ENCODE results near the gene DLGAP4. TPM values are rescaled to one million over a fixed set of nuclear protein-coding genes. Genes with fewer than 3 reads are reported as not detected.

DLGAP4 gene
- total and polyA plus RNA-seq, 9 of the 15 experiments (the other 6 are each of a cell fraction or from before 2014, with no cell fraction given), result 0.31 to 34.1 (median 4.5) TPM

DNA sequence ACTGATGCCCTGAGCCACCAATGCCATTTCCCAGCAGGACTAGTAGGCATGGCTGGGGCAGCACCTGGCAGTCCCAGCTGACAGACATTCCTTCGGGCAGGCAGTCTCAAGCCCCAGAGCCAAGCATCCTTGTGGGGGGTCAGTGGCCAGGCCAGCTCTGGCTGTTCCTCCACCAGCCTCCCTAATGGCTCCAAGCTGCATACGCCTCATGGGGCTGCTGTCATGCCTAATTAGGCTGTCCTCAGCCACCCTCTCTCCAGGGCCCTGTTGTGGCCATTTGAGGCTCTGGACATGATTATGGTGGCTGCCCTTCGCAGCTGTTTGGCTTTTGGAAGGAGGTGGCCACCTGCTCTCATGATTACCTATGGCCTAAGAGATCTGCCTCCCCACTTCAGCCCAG lies 79.4 kb downstream of the DLGAP4 start:
- H3K9ac ChIP-seq (ENCODE audit: insufficient read depth in 1 of 2, low read depth in 2 of 2, low read length in 2 of 2), result no peak overlapping the region
- no peak overlapping the region for H3K27ac ChIP-seq (ENCODE audit: extremely low read depth, low read depth, low read length)
- in situ Hi-C loops (cut with MboI), result no loop called here
- ChIA-PET POLR2A (interaction anchor here (0.6 to 0.7 kb wide), 2 partner anchors 348 to 1910 kb away, joined by 3 read pairs; no protein-coding TSS in a partner anchor), CTCF (ENCODE audit: low intra/inter-chr PET ratio) (no interaction called here)
- H3K27me3 ChIP-seq (ENCODE audit: control insufficient read depth in 2 of 2, insufficient read depth in 2 of 2, low read length in 2 of 2), result peaks cover 0 to 16% of the 10 kb centered on the region in 2 experiments; a peak in 2 of 5 replicates
- no peak overlapping the region for H2AFZ ChIP-seq (ENCODE audit: low read depth, low read length)
- no peaks in the 10 kb centered on the region for H3K36me3 ChIP-seq (ENCODE audit: control insufficient read depth, insufficient read depth, low read length)
- TF ChIP-seq PHB2 (IDR thresholded peaks at IDR 0.05; ENCODE audit: low read depth) (no peak), HSF4 (CRISPR knock-in tag; IDR thresholded peaks at IDR 0.05; ENCODE audit: borderline replicate concordance) (no peak)
- TF ChIP-seq, protein P1, sequence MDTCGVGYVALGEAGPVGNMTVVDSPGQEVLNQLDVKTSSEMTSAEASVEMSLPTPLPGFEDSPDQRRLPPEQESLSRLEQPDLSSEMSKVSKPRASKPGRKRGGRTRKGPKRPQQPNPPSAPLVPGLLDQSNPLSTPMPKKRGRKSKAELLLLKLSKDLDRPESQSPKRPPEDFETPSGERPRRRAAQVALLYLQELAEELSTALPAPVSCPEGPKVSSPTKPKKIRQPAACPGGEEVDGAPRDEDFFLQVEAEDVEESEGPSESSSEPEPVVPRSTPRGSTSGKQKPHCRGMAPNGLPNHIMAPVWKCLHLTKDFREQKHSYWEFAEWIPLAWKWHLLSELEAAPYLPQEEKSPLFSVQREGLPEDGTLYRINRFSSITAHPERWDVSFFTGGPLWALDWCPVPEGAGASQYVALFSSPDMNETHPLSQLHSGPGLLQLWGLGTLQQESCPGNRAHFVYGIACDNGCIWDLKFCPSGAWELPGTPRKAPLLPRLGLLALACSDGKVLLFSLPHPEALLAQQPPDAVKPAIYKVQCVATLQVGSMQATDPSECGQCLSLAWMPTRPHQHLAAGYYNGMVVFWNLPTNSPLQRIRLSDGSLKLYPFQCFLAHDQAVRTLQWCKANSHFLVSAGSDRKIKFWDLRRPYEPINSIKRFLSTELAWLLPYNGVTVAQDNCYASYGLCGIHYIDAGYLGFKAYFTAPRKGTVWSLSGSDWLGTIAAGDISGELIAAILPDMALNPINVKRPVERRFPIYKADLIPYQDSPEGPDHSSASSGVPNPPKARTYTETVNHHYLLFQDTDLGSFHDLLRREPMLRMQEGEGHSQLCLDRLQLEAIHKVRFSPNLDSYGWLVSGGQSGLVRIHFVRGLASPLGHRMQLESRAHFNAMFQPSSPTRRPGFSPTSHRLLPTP (IDR thresholded peaks at IDR 0.05; ENCODE audit: borderline replicate concordance, extremely low read depth, insufficient read length), result no peak
- TF ChIP-seq, protein P2, sequence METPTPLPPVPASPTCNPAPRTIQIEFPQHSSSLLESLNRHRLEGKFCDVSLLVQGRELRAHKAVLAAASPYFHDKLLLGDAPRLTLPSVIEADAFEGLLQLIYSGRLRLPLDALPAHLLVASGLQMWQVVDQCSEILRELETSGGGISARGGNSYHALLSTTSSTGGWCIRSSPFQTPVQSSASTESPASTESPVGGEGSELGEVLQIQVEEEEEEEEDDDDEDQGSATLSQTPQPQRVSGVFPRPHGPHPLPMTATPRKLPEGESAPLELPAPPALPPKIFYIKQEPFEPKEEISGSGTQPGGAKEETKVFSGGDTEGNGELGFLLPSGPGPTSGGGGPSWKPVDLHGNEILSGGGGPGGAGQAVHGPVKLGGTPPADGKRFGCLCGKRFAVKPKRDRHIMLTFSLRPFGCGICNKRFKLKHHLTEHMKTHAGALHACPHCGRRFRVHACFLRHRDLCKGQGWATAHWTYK (CRISPR knock-in tag; IDR thresholded peaks at IDR 0.05), result no peak
- TF ChIP-seq, protein P3, sequence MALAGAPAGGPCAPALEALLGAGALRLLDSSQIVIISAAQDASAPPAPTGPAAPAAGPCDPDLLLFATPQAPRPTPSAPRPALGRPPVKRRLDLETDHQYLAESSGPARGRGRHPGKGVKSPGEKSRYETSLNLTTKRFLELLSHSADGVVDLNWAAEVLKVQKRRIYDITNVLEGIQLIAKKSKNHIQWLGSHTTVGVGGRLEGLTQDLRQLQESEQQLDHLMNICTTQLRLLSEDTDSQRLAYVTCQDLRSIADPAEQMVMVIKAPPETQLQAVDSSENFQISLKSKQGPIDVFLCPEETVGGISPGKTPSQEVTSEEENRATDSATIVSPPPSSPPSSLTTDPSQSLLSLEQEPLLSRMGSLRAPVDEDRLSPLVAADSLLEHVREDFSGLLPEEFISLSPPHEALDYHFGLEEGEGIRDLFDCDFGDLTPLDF (CRISPR knock-in tag; IDR thresholded peaks at IDR 0.05), result no peak
- no peaks in the 10 kb centered on the region for H3K9me1 ChIP-seq (ENCODE audit: control insufficient read depth, insufficient read depth, low read length)
- no peaks in the 10 kb centered on the region for H3K4me1 ChIP-seq (replicated peaks in 1 of 2; ENCODE audit: control insufficient read depth in 2 of 2, insufficient read depth in 2 of 2, low read length in 2 of 2)
- H3K9me3 ChIP-seq (replicated peaks; ENCODE audit: control insufficient read depth, insufficient read depth, low read depth, low read length), result no peaks in the 10 kb centered on the region
- 0% methylated on average over 3 of the region's 3 CpGs for WGBS (ENCODE audit: insufficient coverage, low coverage, missing lambda C conversion rate)
- no peak overlapping the region for H3K4me3 ChIP-seq
- no peaks in the 10 kb centered on the region for H3K79me2 ChIP-seq (ENCODE audit: control insufficient read depth, insufficient read depth, low read length)
- FAIRE-seq, result no peak
- no peak for DNase-seq (ENCODE audit: extremely low read depth in 1 of 4, low spot score in 3 of 4)
- no peaks in the 10 kb centered on the region; the same call in 1 of the 2 replicates for H4K20me1 ChIP-seq (replicated peaks; ENCODE audit: control insufficient read depth, insufficient read depth, low read length)
- intact Hi-C loops (cut with micrococcal nuclease), result no loop called here
- ATAC-seq, result no peak
- no TSS peak for BruUV-seq (replicated peaks)
- no peak overlapping the region for H3K4me2 ChIP-seq (ENCODE audit: insufficient read depth, low read length)

Data from K562 (cell line).